HepG2 (cell line): ENCODE results near the gene EPHA4. TPM values are rescaled to one million over a fixed set of nuclear protein-coding genes. Genes with fewer than 3 reads are reported as not detected.

Experiments used
- ATAC-seq: fragments of 200-7000 bp; cut with Tn5 transposase; 3 replicates; pipeline ENCODE4 v1.9.1; 2020; ENCODE audit warnings: mild to moderate bottlenecking, moderate library complexity
- BruUV-seq: library from RNA; stranded (reverse); fragments of 400-500 nt; replicated peaks from 2 replicates; lab custom pipeline; 2021; lab: Mats Ljungman, UMichigan
- CTCF ChIA-PET: fragments of 300-600 bp; formaldehyde crosslinking; extraction: SDS; loops from one replicate; lab custom pipeline; 2021; ENCODE audit warnings: low total read pairs, inconsistent platforms, low intra/inter-chr PET ratio; lab: Yijun Ruan, JAX
- POLR2A ChIA-PET: fragments of 350-600 bp; sonication (Branson Sonifier 250); formaldehyde crosslinking; loops from one replicate; lab custom pipeline; 2020; ENCODE audit warnings: antibody characterized with exemption, inconsistent platforms; lab: Yijun Ruan, JAX
- DNase-seq: peaks from one replicate; pipeline ENCODE4 v3.0.0-alpha.2; 2015; ENCODE audit warnings: low spot score
- FAIRE-seq: peaks from 3 replicates; lab custom pipeline; 2011; peaks lifted over from hg19 to GRCh38; lab: Jason Lieb, UNC
- H2AFZ ChIP-seq: one replicate; pipeline ENCODE4 v1.6.1; 2011; ENCODE audit warnings: low read length, inconsistent platforms
- H3K27ac ChIP-seq: fragments of 300-600 bp; 3 replicates; pipeline ENCODE4 v1.8.0; 2011; ENCODE audit warnings: mixed run types, mild to moderate bottlenecking, mixed read lengths, low read length, inconsistent platforms; ENCODE audit not compliant: insufficient read depth; ENCODE audit errors: extremely low read length
- H3K27me3 ChIP-seq, 2 experiments: fragments of 200-600 bp in 1 of 2; 2 replicates in 1 of 2; 3 replicates in 1 of 2; pipeline versions ENCODE4 v1.6.0 to v1.8.0; 2011; ENCODE audit warnings: low read length in 2 of 2, mild to moderate bottlenecking in 2 of 2, moderate library complexity in 2 of 2, inconsistent platforms in 1 of 2; ENCODE audit not compliant: insufficient read depth in 2 of 2, control insufficient read depth in 1 of 2
- H3K36me3 ChIP-seq, 2 experiments: fragments of 200-600 bp in 1 of 2; replicated peaks in 1 of 2; 2 replicates in 1 of 2; 3 replicates in 1 of 2; pipeline versions ENCODE4 v1.5.1 to v1.8.0; 2011; ENCODE audit warnings: low read length in 2 of 2, inconsistent platforms in 1 of 2; ENCODE audit not compliant: insufficient read depth in 2 of 2, control insufficient read depth in 1 of 2
- H3K4me1 ChIP-seq: 2 replicates; pipeline ENCODE4 v1.5.1; 2012; ENCODE audit warnings: low read length, inconsistent platforms; ENCODE audit not compliant: insufficient read depth
- H3K4me2 ChIP-seq: 2 replicates; pipeline ENCODE4 v1.6.0; 2011; ENCODE audit warnings: low read depth, low read length, inconsistent platforms
- H3K4me3 ChIP-seq, 3 experiments: fragments of 200-600 bp in 1 of 3; sonication (generic), shearing (Covaris generic) in 1 of 3; replicated peaks in 1 of 3; 2 replicates each; pipeline ENCODE4 v1.5.1; 2011 to 2016; ENCODE audit warnings: low read length in 3 of 3, inconsistent platforms in 2 of 3, low read depth in 2 of 3, mild to moderate bottlenecking in 2 of 3, control low read depth in 1 of 3, mixed read lengths in 1 of 3; ENCODE audit not compliant: insufficient read depth in 1 of 3
- H3K79me2 ChIP-seq: one replicate; pipeline ENCODE4 v1.6.1; 2011; ENCODE audit warnings: low read length, inconsistent platforms; ENCODE audit not compliant: insufficient read depth
- H3K9ac ChIP-seq: 2 replicates; pipeline ENCODE4 v1.6.0; 2011; ENCODE audit warnings: mild to moderate bottlenecking, low read depth, low read length, inconsistent platforms; ENCODE audit not compliant: insufficient read depth
- H3K9me3 ChIP-seq: 2 replicates; pipeline ENCODE4 v1.5.1; 2012; ENCODE audit warnings: mild to moderate bottlenecking, low read length
- H4K20me1 ChIP-seq: 2 replicates; pipeline ENCODE4 v1.6.0; 2011; ENCODE audit warnings: inconsistent platforms, mild to moderate bottlenecking, low read length, moderate library complexity; ENCODE audit not compliant: insufficient read depth
- ATRX ChIP-seq: sonication (generic); formaldehyde crosslinking; IDR thresholded peaks from 2 replicates; pipeline ENCODE4 v1.4.0; 2020; ENCODE audit warnings: missing genetic modification reagents, borderline replicate concordance
- CCDC6 ChIP-seq: sonication (generic); formaldehyde crosslinking; IDR thresholded peaks from 2 replicates; pipeline ENCODE4 v1.8.1; 2022; ENCODE audit warnings: mild to moderate bottlenecking, missing genetic modification reagents, moderate library complexity
- GATAD1 ChIP-seq: IDR thresholded peaks from 2 replicates; pipeline ENCODE4 v1.6.1; 2016; ENCODE audit warnings: missing genetic modification reagents, missing compliant biosample characterization
- HDAC1 ChIP-seq: sonication (generic); formaldehyde crosslinking; IDR thresholded peaks from 2 replicates; pipeline ENCODE4 v1.5.1; 2020; ENCODE audit warnings: mild to moderate bottlenecking, missing genetic modification reagents
- IRF2 ChIP-seq: IDR thresholded peaks from 2 replicates; pipeline ENCODE4 v1.6.1; 2018; ENCODE audit warnings: missing genetic modification reagents, missing compliant biosample characterization
- MBNL3 ChIP-seq: fragments of 250-450 bp; sonication (Bioruptor Pico); conservative IDR thresholded peaks from 2 replicates; pipeline ENCODE4 v1.8.0; 2022; ENCODE audit warnings: mild to moderate bottlenecking, inconsistent platforms
- RFX5 ChIP-seq: IDR thresholded peaks from 2 replicates; pipeline ENCODE4 v1.6.1; 2011; ENCODE audit warnings: low read depth, low read length, improper control_type of control experiment
- ZNF564 ChIP-seq: sonication (generic); formaldehyde crosslinking; IDR thresholded peaks from 2 replicates; pipeline ENCODE4 v1.8.1; 2023; ENCODE audit warnings: mild to moderate bottlenecking, missing genetic modification reagents
- ZSCAN22 ChIP-seq: sonication (generic); formaldehyde crosslinking; IDR thresholded peaks from 2 replicates; pipeline ENCODE4 v1.4.0; 2020; ENCODE audit warnings: mild to moderate bottlenecking, missing genetic modification reagents
- WGBS: methylation state at CpG from one replicate; pipeline ENCODE4 v1.1.6; 2017; ENCODE audit warnings: low lambda C conversion rate; 5-methylcytosine and 5-hydroxymethylcytosine counted together
- in situ Hi-C: cut with HindIII; loops from 2 replicates; pipeline ENCODE4 v1.10.0; 2017; ENCODE audit warnings: low pct_unique_long_range_greater_than_20kb; ENCODE audit not compliant: extremely low pct_ligation_motif_present
- intact Hi-C: fragments of 100-400 bp; cut with micrococcal nuclease; formaldehyde crosslinking; loops from one replicate; pipeline ENCODE4 v1.10.0; 2022; ENCODE audit not compliant: unreplicated experiment
- polyA plus RNA-seq, 8 experiments: library from polyadenylated mRNA; depleted of rRNA in 3 of 8; stranded (reverse) in 7 of 8; unstranded in 1 of 8; fragments of >200 nt; fragmentation: Illumina TruSeq in 4 of 8; extraction: Trizol in 4 of 8; gene quantifications; 2 replicates each; pipeline versions ENCODE4 v1.2.1 to v1.2.3, GENCODE V29; 2011 to 2016; ENCODE audit warnings: low read depth in 4 of 8, missing spikeins in 1 of 8, mixed read lengths in 1 of 8; ENCODE audit not compliant: insufficient read depth in 1 of 8
- total RNA-seq, 5 experiments: library from RNA; depleted of rRNA; stranded (reverse); fragments of >200 nt; fragmentation: Illumina TruSeq; extraction: Trizol; gene quantifications; 2 replicates each; pipeline ENCODE4 v1.2.3, GENCODE V29; 2016; ENCODE audit warnings: low read depth in 1 of 5
- TF ChIP-seq, protein P1 (sequence below): sonication (generic); formaldehyde crosslinking; IDR thresholded peaks from 2 replicates; pipeline ENCODE4 v1.4.0; 2020; ENCODE audit warnings: missing genetic modification reagents
- TF ChIP-seq, protein P2 (sequence below): IDR thresholded peaks from 2 replicates; pipeline ENCODE4 v1.6.1; 2016; ENCODE audit warnings: low read depth, missing genetic modification reagents, missing compliant biosample characterization
- TF ChIP-seq, protein P3 (sequence below): IDR thresholded peaks from 2 replicates; pipeline ENCODE4 v1.6.1; 2016; ENCODE audit warnings: missing compliant biosample characterization, missing genetic modification reagents, borderline replicate concordance
- TF ChIP-seq, protein P4 (sequence below): sonication (generic); formaldehyde crosslinking; IDR thresholded peaks from 2 replicates; pipeline ENCODE4 v1.5.0; 2020; ENCODE audit warnings: missing genetic modification reagents, mild to moderate bottlenecking, borderline replicate concordance

Gene EPHA4
- total and polyA plus RNA-seq, 2 of the 13 experiments (the other 11 are each of a cell fraction or from before 2014, with no cell fraction given), result not detected

DNA sequence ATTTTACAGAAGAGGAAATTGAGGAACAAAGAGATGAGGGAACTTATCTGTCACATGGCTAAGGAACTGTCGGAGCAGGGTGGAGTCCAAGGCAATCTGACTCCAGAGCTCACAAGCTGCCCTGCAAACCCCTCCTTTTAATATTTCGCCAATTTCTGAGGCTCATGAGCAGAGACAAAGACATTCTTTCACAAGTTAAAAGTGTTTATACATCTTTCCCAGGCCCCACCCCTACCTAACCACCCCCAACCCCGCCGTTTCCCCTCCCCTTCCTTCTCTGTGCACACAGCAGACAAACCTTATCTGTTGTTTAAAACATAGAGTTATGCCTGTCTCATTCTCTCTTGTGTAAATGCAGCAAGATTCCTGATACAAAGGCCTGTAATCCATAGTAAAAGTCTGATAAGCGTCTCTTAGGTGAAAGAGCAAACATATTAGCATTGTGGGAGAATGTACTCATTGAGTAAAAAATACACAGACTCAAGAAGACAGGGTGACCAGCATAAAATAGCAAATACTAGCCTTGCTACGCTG lies 44.3 kb downstream of the EPHA4 start:
- H3K9ac ChIP-seq, result no peak overlapping the region
- DNase-seq (peak; percentile 21), FAIRE-seq (no peak), ATAC-seq (no peak)
- no peak overlapping the region for H3K4me3 ChIP-seq
- H3K36me3 ChIP-seq, result no peaks in the 10 kb centered on the region
- no peak overlapping the region for H2AFZ ChIP-seq
- BruUV-seq, result no TSS peak
- H3K4me1 ChIP-seq, result no peaks in the 10 kb centered on the region
- no peaks in the 10 kb centered on the region for H3K79me2 ChIP-seq
- H4K20me1 ChIP-seq, result no peaks in the 10 kb centered on the region
- 6% methylated on average over 6 of the region's 6 CpGs for WGBS
- ChIA-PET POLR2A (no interaction called here), CTCF (no interaction called here)
- intact Hi-C loops (no loop called here), in situ Hi-C loops (no loop called here)
- H3K9me3 ChIP-seq, result no peaks in the 10 kb centered on the region
- no peak overlapping the region for H3K27ac ChIP-seq
- peaks cover 0 to 20% of the 10 kb centered on the region in 2 experiments; a peak in 4 of 5 replicates for H3K27me3 ChIP-seq
- H3K4me2 ChIP-seq, result no peak overlapping the region
- TF ChIP-seq CCDC6 (CRISPR knock-in tag) (no peak), ATRX (CRISPR knock-in tag) (no peak), HDAC1 (CRISPR knock-in tag) (no peak), RFX5 (no peak), ZNF564 (no peak), IRF2 (no peak), MBNL3 (no peak), ZSCAN22 (CRISPR knock-in tag) (no peak), GATAD1 (no peak)
- TF ChIP-seq, protein P1, sequence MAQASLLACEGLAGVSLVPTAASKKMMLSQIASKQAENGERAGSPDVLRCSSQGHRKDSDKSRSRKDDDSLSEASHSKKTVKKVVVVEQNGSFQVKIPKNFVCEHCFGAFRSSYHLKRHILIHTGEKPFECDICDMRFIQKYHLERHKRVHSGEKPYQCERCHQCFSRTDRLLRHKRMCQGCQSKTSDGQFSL (CRISPR knock-in tag), result no peak
- TF ChIP-seq, protein P2, sequence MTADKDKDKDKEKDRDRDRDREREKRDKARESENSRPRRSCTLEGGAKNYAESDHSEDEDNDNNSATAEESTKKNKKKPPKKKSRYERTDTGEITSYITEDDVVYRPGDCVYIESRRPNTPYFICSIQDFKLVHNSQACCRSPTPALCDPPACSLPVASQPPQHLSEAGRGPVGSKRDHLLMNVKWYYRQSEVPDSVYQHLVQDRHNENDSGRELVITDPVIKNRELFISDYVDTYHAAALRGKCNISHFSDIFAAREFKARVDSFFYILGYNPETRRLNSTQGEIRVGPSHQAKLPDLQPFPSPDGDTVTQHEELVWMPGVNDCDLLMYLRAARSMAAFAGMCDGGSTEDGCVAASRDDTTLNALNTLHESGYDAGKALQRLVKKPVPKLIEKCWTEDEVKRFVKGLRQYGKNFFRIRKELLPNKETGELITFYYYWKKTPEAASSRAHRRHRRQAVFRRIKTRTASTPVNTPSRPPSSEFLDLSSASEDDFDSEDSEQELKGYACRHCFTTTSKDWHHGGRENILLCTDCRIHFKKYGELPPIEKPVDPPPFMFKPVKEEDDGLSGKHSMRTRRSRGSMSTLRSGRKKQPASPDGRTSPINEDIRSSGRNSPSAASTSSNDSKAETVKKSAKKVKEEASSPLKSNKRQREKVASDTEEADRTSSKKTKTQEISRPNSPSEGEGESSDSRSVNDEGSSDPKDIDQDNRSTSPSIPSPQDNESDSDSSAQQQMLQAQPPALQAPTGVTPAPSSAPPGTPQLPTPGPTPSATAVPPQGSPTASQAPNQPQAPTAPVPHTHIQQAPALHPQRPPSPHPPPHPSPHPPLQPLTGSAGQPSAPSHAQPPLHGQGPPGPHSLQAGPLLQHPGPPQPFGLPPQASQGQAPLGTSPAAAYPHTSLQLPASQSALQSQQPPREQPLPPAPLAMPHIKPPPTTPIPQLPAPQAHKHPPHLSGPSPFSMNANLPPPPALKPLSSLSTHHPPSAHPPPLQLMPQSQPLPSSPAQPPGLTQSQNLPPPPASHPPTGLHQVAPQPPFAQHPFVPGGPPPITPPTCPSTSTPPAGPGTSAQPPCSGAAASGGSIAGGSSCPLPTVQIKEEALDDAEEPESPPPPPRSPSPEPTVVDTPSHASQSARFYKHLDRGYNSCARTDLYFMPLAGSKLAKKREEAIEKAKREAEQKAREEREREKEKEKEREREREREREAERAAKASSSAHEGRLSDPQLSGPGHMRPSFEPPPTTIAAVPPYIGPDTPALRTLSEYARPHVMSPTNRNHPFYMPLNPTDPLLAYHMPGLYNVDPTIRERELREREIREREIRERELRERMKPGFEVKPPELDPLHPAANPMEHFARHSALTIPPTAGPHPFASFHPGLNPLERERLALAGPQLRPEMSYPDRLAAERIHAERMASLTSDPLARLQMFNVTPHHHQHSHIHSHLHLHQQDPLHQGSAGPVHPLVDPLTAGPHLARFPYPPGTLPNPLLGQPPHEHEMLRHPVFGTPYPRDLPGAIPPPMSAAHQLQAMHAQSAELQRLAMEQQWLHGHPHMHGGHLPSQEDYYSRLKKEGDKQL (CRISPR knock-in tag), result no peak
- TF ChIP-seq, protein P3, sequence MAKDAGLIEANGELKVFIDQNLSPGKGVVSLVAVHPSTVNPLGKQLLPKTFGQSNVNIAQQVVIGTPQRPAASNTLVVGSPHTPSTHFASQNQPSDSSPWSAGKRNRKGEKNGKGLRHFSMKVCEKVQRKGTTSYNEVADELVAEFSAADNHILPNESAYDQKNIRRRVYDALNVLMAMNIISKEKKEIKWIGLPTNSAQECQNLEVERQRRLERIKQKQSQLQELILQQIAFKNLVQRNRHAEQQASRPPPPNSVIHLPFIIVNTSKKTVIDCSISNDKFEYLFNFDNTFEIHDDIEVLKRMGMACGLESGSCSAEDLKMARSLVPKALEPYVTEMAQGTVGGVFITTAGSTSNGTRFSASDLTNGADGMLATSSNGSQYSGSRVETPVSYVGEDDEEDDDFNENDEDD, result no peak
- TF ChIP-seq, protein P4, sequence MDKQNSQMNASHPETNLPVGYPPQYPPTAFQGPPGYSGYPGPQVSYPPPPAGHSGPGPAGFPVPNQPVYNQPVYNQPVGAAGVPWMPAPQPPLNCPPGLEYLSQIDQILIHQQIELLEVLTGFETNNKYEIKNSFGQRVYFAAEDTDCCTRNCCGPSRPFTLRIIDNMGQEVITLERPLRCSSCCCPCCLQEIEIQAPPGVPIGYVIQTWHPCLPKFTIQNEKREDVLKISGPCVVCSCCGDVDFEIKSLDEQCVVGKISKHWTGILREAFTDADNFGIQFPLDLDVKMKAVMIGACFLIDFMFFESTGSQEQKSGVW (CRISPR knock-in tag), result no peak
